ENCODE measurements around the gene PROM2.

DNA sequence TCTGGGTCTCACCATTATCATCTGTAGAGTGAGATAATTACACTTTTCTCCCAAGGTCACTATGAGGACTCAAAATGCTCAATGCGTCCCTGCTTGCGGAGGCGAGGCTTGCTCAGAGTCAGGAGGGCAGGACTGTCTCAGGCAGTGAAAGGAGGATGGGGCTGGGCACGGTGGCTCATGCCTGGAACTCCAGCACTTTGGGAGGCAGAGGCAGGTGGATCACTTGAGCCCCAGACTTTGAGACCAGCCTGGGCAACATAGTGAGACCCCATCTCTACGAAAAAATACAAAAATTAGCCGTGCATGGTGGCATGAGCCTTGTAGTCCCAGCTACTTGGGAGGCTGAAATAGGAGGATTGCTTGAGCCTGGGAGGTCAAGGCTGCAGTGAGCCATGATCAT lies 21.1 kb downstream of the PROM2 start:
- TF ChIP-seq EZH2 (IDR thresholded peaks at IDR 0.05; ENCODE audit: low read depth): no peak
- TF ChIP-seq CTCF (conservative IDR thresholded peaks at IDR 0.05): no peak
